Tibial nerve (tissue), 4 donors: ENCODE data around the gene CYTH4.

Source experiments
- CTCF ChIP-seq, 5 experiments: fragments of 200-600 bp in 3 of 5; fragments of 450-650 bp in 2 of 5; sonication (generic) in 3 of 5; IDR thresholded peaks; one replicate each; pipeline ENCODE4 v1.5.1; 2016 to 2019; ENCODE audit warnings: antibody characterized with exemption in 5 of 5, mild to moderate bottlenecking in 3 of 5, moderate library complexity in 2 of 5
- EP300 ChIP-seq, 2 donors: sonication (generic); formaldehyde crosslinking; IDR thresholded peaks; one replicate each; pipeline ENCODE4 v1.6.1; 2017; ENCODE audit warnings: antibody characterized with exemption in 2 of 2, mild to moderate bottlenecking in 1 of 2
- POLR2A ChIP-seq, 2 donors: fragments of 450-650 bp; IDR thresholded peaks; one replicate each; pipeline ENCODE4 v1.6.1; 2017; ENCODE audit warnings: antibody characterized with exemption in 2 of 2, mild to moderate bottlenecking in 2 of 2, moderate library complexity in 2 of 2

- TF ChIP-seq POLR2A (IDR thresholded peaks at IDR 0.05) (no peak), CTCF (IDR thresholded peaks at IDR 0.05) (peak in 2 of 5 experiments; percentile 3 to 30), EP300 (IDR thresholded peaks at IDR 0.05) (no peak)
Measured at GRCh38 chr22:37259540-37260029, 22.7 kb upstream of the CYTH4 start.
